LHCN-M2 (cell line): ENCODE results near the gene TAP2. TPM values are rescaled to one million over a fixed set of nuclear protein-coding genes. Genes with fewer than 3 reads are reported as not detected.

Source experiments
- DNase-seq: peaks from one replicate; pipeline ENCODE4 v3.0.0-alpha.2; 2012; ENCODE audit warnings: low read depth
- total RNA-seq: library from RNA; depleted of rRNA; stranded (reverse); fragments of >200 nt; gene quantifications from 2 replicates; pipeline ENCODE4 v1.2.3, GENCODE V29; 2014

The TAP2 gene
- total RNA-seq, 1 experiment from 2014 or later = 6.1 TPM

DNA sequence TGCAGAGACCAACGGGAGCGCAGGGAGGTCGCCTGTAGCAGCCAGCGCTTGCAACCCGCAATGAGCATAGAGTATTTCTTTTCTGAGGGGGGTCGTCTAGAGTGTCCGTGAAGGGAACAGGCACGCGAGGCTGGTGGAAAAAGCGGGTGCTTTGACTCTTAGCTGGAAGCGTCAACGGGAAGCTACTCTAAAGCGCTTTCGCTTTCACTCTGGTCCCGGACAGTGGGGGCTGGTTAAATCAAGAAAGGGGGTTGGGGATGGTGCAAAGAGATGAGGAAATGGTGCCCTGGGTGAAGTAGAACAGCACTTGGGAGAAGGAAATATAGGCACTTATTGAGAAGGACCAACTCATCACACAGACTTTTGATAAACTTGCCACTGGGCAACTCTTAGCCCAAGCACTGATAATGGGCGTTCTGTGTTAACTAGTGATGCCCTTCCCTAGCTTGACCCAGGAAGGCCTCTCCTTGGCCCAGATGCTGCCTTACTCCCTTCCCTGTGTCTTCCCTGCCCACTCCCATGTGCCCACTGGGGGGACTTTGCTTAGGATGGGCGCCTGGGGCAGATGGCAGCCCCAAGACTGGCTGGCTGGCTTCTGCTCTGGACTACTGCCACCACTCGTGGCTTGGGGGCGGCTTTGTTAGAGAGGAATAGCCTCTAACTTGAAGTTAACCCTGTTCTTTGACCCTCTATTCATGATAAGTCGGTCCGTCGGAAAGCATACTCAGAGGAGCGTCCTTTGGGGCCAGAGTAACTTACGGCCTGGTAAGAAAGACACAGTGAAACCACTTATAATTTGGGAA lies 16.0 kb upstream of the TAP2 start:
- peak; percentile 37 for DNase-seq

DNA sequence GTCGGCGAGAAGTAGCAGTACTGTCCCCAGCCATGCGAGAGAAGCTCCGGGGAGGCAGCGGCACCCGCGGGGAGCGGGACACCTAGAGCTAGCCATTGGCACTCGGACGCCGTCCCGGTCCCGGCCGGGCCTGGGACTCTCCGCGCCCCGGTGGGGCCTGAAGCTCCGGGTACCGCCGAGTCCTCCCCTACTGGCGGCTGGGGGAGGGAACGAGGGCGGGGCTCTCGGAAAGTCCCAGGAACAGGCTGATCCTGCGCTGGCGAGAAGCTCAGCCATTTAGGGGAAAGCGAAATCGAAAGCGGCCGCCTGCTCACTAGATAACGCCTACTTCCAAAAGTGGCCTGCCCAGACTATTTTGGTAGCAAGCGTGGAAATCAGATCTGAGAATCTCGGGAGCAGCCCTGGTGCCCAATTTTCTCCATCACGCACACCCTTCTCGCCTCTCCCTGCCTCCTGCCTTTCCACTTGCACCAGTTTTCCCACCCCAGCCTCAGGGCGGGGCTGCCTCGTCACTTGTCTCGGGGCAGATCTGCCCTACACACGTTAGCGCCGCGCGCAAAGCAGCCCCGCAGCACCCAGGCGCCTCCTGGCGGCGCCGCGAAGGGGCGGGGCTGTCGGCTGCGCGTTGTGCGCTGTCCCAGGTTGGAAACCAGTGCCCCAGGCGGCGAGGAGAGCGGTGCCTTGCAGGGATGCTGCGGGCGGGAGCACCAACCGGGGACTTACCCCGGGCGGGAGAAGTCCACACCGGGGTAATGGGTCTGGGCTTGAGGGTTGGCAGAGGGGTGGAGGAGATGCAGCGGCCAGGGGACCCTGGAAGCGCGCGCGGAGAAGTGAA lies 15.2 kb upstream of the TAP2 start, which contains the start of the genes PSMB9 and TAP1:
PSMB9 (plus strand) TSS at position 652 of the 835 bp plus-strand sequence; CDS start at position 690, 38 bp downstream.
TAP1 (minus strand) TSS at position 164 of the 835 bp plus-strand sequence; CDS start at position 96, 68 bp downstream.
- DNase-seq = peak; percentile 92

DNA sequence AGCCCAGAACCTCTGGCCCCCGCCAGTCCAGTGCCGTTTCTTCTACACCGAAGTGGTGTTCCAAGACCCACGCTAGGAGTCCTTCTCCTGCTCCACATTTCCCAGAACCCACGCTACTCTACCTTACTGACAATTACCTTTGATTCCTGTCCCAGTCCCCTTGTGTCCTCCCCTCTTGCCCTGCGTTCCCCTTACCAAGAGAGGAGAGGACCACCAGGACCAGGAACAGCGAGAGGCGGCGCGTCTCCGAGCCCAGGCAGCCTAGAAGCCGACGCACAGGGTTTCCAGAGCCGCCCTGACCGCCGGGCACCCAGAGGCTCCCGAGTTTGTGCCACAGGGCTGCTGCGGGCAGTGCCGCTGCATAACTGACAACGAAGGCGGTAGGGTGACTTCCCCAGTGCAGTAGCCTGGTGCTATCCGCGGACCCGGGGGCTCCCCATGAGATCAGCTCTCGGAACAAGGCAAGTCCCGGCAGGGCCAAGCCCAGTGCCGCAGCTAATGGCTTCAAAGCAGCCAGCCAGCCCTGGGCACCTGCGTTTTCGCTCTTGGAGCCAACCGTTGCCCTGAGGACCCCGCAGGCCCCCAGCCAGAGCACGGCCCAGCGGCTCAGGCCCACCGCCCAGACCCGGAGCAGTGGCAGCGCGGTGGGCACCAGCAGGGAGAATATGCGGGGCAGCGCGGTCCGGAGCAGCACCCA lies 14.5 kb upstream of the TAP2 start:
- DNase-seq = peak; percentile 33

- DNase-seq = peak; percentile 12
Observed at GRCh38 chr6:32852018-32852843, 13.7 kb upstream of the TAP2 start.

- DNase-seq = no peak
Observed at GRCh38 chr6:32851025-32851424, 12.5 kb upstream of the TAP2 start.

DNA sequence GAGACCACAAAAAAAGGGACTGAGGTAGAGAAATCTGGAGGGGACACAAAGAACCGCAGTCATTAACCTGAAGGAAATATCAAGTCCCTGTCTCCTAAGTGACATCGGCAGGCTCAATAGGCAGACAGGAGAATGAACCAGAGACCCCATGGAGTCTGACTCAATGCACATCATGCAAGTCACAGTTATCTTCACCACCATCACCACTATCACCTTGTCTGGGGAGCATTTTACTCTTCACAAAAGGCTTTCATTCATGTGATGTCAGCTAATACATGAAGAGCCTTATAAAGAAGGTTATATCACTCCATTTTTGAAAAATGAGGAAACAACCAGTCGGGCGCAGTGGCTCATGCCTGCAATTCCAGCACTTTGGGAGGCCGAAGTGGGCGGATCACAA lies 10.6 kb upstream of the TAP2 start:
- DNase-seq = no peak

GRCh38 chr6:32847795-32848194 lies 9.3 kb upstream of the TAP2 start:
- DNase-seq = no peak

DNA sequence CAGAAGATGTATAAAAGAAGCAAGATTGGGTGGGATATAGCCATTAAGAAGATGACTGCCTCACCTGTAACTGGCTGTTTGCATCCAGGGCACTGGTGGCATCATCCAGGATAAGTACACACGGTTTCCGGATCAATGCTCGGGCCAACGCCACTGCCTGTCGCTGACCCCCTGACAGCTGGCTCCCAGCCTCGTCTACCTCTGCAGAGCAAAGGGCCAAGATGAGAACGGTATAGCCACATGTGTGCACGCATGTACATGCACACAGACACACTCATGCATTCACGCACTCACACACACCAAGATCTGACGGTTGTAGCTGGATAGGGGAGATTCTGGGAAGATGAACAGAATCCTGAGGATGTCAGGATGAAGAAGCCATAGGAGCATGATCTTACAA lies 8.5 kb upstream of the TAP2 start:
- no peak for DNase-seq

GRCh38 chr6:32845384-32845884 lies 6.9 kb upstream of the TAP2 start:
- DNase-seq = no peak

DNA sequence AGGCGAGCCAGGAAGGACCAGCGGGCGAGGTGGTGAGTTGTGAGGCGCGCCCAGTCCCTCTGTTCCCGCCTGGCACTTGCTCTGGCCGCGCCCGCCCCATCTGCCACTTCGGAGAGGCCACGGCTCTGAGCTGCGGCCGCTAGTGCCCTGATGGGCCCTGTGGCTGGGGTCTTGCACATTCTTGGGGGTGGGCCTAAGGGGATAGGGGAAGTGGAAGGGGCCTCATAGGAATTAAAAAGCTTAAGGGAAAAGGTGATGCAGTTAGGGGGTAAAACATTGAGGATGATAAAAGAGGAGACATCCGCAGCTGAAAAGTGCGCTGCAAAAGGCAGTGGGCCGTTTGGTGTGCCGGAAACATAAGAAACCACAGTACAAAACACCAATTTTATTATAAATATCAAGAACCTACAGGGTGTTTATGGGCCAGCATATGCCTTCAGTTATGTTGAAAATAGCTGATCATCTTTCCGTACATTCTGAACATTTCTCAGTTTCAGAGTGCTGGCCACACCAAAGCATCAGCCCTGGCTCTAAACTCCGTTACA lies 6.4 kb upstream of the TAP2 start:
- DNase-seq = no peak

DNA sequence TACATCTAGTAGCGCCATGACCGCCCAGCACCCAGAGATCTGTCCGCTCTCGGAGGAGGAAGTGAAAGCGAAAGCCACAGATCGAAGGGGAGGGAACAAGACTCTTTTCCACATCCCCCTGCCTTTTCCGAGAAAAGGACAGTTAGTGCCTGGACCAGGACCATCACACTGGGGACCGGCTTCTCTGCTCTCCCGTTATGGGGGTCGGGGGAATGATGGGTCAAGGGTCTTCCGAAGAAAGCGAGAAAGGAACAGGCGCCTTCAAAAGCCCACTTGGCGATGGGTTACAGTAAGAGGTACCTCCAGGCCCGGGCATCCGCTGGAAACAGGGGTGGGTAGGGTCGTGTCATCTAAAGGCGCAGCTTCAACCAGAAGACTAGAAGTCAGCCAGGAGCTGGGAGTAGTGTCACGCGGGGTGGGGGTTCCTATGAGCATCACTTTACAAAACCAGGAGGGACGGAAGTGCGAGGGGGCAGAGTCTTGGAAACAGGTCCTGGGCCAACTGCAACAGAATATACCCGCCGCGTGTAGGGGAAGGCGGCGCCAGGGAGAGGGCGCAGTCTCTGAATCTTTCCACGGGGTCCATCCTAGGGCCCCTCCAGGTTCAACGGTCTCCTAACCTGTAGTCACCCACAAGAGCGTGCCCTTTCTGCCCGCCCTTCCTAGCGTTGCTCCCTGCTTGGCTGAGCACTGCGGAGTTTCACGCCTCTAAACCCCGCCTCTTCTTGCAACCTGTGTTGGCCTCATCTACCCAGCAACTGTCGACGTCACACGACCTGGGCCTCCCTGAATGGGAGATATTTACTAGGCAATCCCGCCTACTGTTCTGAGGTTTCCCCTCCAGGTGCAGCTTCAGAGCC lies 5.7 kb upstream of the TAP2 start, which contains the start of gene PSMB8:
PSMB8 (minus strand) TSS at position 69 of the 860 bp plus-strand sequence; CDS start at position 18, 51 bp downstream.
- peak; percentile 91 for DNase-seq

GRCh38 chr6:32843331-32843978 lies 4.9 kb upstream of the TAP2 start:
- DNase-seq = no peak

GRCh38 chr6:32842690-32843089 lies 4.2 kb upstream of the TAP2 start:
- no peak for DNase-seq

- no peak for DNase-seq
Observed at GRCh38 chr6:32842021-32842650, 3.6 kb upstream of the TAP2 start.

DNA sequence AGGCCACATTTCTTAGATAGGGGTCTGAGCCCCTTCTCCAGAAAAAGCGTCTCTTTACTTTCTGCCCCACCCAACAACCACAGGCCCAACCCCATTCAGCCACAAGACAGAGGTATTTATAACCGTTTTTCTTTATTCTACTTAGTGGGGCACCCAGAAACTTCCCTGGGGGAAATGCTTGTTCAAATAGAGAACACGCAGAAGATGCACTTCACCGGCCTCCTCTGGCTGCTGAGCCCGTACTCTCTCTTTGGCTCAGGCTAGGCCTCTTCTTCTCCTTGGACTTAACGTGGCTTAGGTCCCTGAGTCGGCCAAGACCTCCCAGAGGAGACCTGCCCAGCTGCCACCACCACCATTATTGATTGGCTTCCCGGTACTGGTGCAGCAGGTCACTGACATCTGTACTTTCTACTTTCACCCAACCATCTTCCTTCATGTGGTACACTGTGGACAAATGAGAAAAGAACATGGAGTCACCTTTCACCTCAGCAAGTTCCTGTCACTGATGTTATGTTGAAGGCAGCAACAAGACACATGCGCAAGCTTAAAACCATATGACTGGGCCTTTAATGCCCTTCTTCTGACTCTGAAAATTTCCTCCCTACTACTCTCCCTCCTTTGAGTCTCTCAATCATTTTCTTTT lies 2.2 kb upstream of the TAP2 start:
- no peak for DNase-seq

GRCh38 chr6:32839356-32839755 lies 817 bp upstream of the TAP2 start:
- no peak for DNase-seq

DNA sequence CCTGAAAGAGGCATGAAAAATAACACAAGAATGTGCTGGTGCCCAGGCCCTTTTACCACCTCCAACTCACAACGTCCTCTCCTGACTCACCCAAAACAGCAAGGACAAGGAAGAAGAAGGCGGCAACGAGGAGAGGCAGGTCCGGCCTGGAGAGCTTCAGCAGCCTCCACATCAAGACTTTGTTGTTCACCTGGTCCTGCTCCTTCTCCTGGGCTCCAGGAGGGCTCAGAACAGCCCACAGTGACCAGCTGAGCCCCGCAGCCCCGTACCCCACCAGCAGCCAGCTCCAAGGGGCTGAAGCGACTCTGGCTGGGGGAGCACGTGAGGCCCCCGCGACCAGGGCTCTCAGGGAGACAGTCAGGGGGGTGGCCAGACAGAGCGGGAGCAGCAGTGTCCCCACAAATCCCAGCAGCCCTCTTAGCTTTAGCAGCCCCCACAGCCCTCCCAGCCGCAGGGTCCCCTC lies 857 bp downstream of the TAP2 start:
- DNase-seq = no peak

DNA sequence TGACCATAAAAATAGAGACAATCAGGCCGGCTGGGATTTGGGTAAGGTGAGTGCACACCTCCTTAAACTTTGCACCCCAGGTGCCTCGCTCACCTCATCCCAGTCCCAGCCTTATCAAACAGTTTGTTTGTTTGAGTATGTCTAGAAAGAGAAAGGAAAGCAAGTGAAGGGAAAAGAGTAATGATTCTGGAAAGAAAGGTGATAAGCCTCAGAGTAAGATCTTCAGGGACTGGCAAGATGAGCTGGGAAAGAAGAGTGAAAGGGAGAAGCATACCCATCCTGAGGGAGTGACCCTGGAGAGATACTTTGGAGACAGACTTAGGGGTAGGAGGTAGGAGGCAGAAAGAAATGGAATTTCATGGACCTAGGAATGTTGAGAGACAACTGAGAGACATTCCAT lies 1.7 kb downstream of the TAP2 start:
- DNase-seq = no peak
